BLaER1 treated with 17β-estradiol and CSF1 and Interleukin-3, amounts not matched to agents 10 nM and 100 nM (cell line): ENCODE data around the gene OTUB2.

Experiments
- H3K27ac ChIP-seq, 11 experiments: shearing (Covaris generic); formaldehyde crosslinking; 2 replicates each; pipeline ENCODE4 v1.8.1; 2022
- H3K27me3 ChIP-seq, 11 experiments: shearing (Covaris generic); formaldehyde crosslinking; 2 replicates each; pipeline ENCODE4 v1.8.1; 2022
- H3K36me3 ChIP-seq, 11 experiments: shearing (Covaris generic); formaldehyde crosslinking; 2 replicates each; pipeline ENCODE4 v1.8.1; 2022
- H3K4me1 ChIP-seq, 10 experiments: shearing (Covaris generic); formaldehyde crosslinking; 2 replicates each; pipeline ENCODE4 v1.8.1; 2022
- H3K4me2 ChIP-seq, 11 experiments: shearing (Covaris generic); formaldehyde crosslinking; 2 replicates each; pipeline ENCODE4 v1.8.1; 2022
- H3K4me3 ChIP-seq, 10 experiments: shearing (Covaris generic); formaldehyde crosslinking; 2 replicates each; pipeline ENCODE4 v1.8.1; 2022
- H3K9ac ChIP-seq, 11 experiments: shearing (Covaris generic); formaldehyde crosslinking; 2 replicates each; pipeline ENCODE4 v1.8.1; 2022
- H3K9me3 ChIP-seq, 11 experiments: shearing (Covaris generic); formaldehyde crosslinking; replicated peaks in 1 of 11; 2 replicates each; pipeline ENCODE4 v1.8.1; 2022
- H4K20me1 ChIP-seq, 11 experiments: shearing (Covaris generic); formaldehyde crosslinking; 2 replicates each; pipeline ENCODE4 v1.8.1; 2022
- Cebpa-rat ChIP-seq, 11 experiments: shearing (Covaris generic); IDR thresholded peaks; 2 replicates each; pipeline ENCODE4 v1.8.1; 2022

OTUB2 gene

DNA sequence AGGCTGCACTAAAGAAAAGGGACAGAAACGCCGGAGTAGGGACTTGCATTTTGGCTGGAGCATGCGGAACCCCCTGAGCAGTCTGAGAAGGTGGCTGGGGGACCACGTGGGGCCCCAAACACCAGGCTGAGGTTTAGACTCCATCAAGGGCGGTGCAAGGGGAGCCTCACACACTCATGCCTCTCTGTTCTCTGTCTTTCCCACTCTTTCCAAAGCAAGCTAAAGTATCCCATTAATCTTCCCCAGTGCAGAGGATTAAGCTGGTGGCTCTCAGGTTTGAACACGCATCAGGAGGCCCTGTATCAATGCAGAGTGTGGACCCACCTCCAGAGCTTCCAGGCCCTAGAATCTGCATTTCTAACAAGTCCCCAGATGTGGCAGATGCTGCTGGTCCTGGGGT lies 15.5 kb upstream of the OTUB2 start:
- peak overlapping the region in 9 of 11 experiments; percentile 71 to 84 (median 75); a peak in 17 of 22 replicates for H3K4me2 ChIP-seq
- no peaks in the 10 kb centered on the region for H4K20me1 ChIP-seq

DNA sequence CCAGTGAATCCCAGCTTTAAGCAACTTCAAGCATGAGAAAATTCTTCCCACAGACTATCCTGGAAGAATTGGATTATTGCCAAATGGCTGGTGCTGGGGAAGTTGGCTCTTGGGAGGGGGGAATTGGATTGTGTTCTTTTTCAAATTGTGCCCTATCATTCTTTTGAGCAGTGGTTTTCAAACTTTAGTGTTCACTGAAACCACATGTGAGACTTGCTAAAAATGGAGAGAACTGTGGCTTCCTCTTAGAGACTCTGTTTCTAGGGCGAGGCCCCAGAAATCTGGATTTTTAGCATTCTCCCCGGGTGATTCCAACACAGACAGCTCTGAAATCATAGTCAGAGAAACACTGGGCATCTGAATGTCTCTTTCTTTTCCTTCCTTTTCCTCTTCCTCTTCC lies 14.3 kb upstream of the OTUB2 start:
- Histone ChIP-seq H3K27ac (peak overlapping the region in 7 of 11 experiments; percentile 1 to 57 (median 32); a peak in 7 of 22 replicates), H3K4me1 (peaks cover 16 to 38% (median 34%) of the 10 kb centered on the region in 10 experiments), H3K4me2 (peak overlapping the region; percentile 67 to 84 (median 75)), H3K9ac (peak overlapping the region in 3 of 11 experiments; percentile 4 to 29 (median 16); a peak in 2 of 22 replicates), H3K4me3 (no peak overlapping the region; a peak in 1 of 20 replicates), H3K27me3 (no peaks in the 10 kb centered on the region), H3K9me3 (no peaks in the 10 kb centered on the region), H3K36me3 (no peaks in the 10 kb centered on the region), H4K20me1 (no peaks in the 10 kb centered on the region)
- no peak for TF ChIP-seq Cebpa-rat (IDR thresholded peaks at IDR 0.05)

More for the DNA sequence above, 15.5 kb upstream of the OTUB2 start:
- H3K9me3 ChIP-seq = no peaks in the 10 kb centered on the region
- H3K27me3 ChIP-seq = no peaks in the 10 kb centered on the region
- no peak overlapping the region for H3K27ac ChIP-seq
- no peak overlapping the region for H3K9ac ChIP-seq
- peaks cover 16 to 38% (median 34%) of the 10 kb centered on the region in 10 experiments for H3K4me1 ChIP-seq
- TF ChIP-seq Cebpa-rat (IDR thresholded peaks at IDR 0.05) = no peak
- no peaks in the 10 kb centered on the region for H3K36me3 ChIP-seq
- no peak overlapping the region for H3K4me3 ChIP-seq

DNA sequence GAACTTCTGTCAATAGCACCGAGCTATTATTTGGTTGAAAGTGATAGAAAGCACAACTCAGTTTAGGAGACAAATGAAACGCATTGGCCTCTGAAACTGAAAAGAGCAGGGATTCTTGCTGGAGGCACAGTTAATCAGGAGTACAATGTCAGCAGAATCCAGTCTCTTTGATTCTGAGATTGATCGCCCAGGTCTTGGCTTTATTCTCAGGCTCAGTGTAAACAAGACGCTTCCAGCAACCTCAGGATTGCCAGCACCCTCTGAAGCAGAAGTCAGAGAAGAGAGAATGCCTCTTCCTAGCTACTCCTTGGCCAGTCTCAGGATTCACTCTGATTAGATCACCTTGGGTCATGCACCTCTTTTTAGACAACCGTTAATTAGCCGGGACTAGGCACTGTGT lies 11.8 kb upstream of the OTUB2 start:
- no peak overlapping the region for H3K9ac ChIP-seq
- H4K20me1 ChIP-seq = no peaks in the 10 kb centered on the region
- H3K27ac ChIP-seq = no peak overlapping the region
- H3K27me3 ChIP-seq = no peaks in the 10 kb centered on the region
- peaks cover 16 to 33% (median 31%) of the 10 kb centered on the region in 10 experiments for H3K4me1 ChIP-seq
- no peak overlapping the region for H3K4me2 ChIP-seq
- H3K4me3 ChIP-seq = no peak overlapping the region
- TF ChIP-seq Cebpa-rat (IDR thresholded peaks at IDR 0.05) = no peak
- H3K36me3 ChIP-seq = no peaks in the 10 kb centered on the region
- H3K9me3 ChIP-seq = no peaks in the 10 kb centered on the region

DNA sequence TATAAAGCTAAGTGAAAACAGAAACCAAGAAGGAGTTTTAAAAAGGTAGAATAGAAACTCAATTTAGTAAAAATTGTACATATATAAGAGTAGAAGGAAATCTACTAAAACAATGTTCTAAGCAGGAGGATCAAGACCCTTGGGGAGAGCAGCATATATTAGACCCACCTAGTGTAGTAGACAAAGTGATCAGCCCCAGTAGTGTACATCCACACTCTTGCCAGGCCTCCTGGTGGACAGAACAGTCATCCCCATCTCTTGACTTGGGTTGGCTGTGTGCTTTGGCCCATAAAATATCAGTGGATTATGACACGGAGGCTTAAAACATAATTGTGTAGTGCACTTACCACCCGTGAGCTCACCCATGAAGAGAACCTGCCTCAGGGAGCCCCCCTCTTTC lies 10.9 kb upstream of the OTUB2 start:
- Histone ChIP-seq H3K36me3 (no peaks in the 10 kb centered on the region), H3K9me3 (no peaks in the 10 kb centered on the region), H3K4me3 (no peak overlapping the region), H3K4me1 (peaks cover 10 to 25% (median 23%) of the 10 kb centered on the region in 10 experiments), H4K20me1 (no peaks in the 10 kb centered on the region), H3K27me3 (no peaks in the 10 kb centered on the region), H3K4me2 (no peak overlapping the region), H3K27ac (no peak overlapping the region), H3K9ac (no peak overlapping the region)
- no peak for TF ChIP-seq Cebpa-rat (IDR thresholded peaks at IDR 0.05)

DNA sequence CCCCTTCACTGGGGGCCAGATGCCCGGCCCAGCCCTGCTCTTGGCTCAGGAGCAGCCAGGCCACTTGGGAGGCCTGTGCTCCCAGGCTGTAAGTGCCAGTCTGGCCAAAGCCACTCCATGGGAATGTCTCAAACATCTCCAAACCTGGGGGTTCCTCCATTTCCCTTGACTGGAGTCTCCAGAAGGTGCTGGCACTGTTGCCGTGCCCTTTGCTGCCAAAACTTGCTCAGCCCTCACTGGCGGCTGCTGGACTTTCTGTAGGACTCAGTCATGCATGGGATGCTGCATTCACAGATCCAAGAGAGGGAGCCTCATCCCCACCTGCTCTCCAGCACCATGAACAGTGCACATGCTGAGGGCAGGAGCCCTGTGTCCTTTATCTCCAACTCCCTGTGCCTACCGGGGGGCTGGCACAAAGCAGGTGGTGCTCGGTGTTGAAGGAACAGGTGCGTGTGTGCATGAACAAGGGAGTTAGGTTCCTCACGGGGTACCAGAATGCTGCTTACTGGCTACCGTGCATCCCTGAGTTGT lies 9.6 kb upstream of the OTUB2 start:
- TF ChIP-seq Cebpa-rat (IDR thresholded peaks at IDR 0.05) = no peak
- Histone ChIP-seq H3K9ac (no peak overlapping the region), H3K4me3 (no peak overlapping the region), H4K20me1 (peaks cover 0 to 8% (median 0%) of the 10 kb centered on the region in 11 experiments; a peak in 1 of 22 replicates), H3K27me3 (no peaks in the 10 kb centered on the region), H3K27ac (no peak overlapping the region), H3K36me3 (no peaks in the 10 kb centered on the region), H3K4me1 (peaks cover 14 to 21% (median 16%) of the 10 kb centered on the region in 10 experiments), H3K4me2 (no peak overlapping the region), H3K9me3 (no peaks in the 10 kb centered on the region)

DNA sequence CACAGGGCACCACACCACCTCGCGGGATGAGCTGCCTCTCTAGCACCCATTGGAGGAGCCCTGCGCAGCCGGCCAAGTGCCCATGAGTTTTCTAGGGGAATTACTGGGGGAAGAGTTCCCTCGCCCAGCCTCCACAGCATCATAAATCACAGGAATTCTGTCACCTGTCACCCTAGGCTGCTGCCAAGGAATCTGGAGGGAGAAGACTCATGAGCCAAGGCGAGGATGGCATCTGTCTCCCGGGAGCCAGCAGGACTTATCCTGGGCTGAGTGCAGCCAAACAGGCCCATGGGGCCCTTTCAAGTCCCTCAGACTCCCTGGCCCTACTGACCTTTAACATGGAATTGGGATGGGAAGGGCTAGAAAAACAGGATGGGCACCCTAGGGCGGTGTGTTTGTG lies 7.8 kb upstream of the OTUB2 start:
- TF ChIP-seq Cebpa-rat (IDR thresholded peaks at IDR 0.05) = no peak
- no peaks in the 10 kb centered on the region for H3K36me3 ChIP-seq
- H4K20me1 ChIP-seq = peaks cover 0 to 10% (median 0%) of the 10 kb centered on the region in 11 experiments; a peak in 2 of 22 replicates
- H3K9ac ChIP-seq = no peak overlapping the region
- H3K27ac ChIP-seq = no peak overlapping the region
- H3K4me3 ChIP-seq = no peak overlapping the region
- peaks cover 21 to 30% (median 23%) of the 10 kb centered on the region in 10 experiments for H3K4me1 ChIP-seq
- no peak overlapping the region for H3K4me2 ChIP-seq
- H3K27me3 ChIP-seq = no peaks in the 10 kb centered on the region
- no peaks in the 10 kb centered on the region for H3K9me3 ChIP-seq

DNA sequence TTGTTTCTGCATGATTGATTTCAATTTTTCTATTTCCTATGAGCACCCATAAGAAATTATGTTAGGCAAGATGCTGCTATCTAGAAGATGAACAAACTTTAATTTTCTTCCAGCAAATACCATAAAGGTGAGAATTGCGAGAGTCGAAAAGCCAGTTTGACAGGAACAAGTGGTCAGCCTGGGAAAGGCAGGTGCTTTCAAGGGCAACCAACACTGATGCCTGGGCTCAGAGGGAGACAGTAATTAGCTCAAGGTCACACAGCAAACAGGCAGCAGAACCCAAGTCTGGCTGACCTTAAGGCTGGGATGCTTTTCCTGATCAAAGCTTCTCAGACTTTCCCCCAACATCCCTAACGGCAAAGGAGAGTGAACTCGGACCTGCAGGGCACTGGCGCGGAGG lies 6.8 kb upstream of the OTUB2 start:
- no peak overlapping the region for H3K27ac ChIP-seq
- peaks cover 0 to 10% (median 0%) of the 10 kb centered on the region in 11 experiments; a peak in 2 of 22 replicates for H4K20me1 ChIP-seq
- no peaks in the 10 kb centered on the region; a peak in 1 of 22 replicates for H3K27me3 ChIP-seq
- TF ChIP-seq Cebpa-rat (IDR thresholded peaks at IDR 0.05) = no peak
- H3K4me3 ChIP-seq = no peak overlapping the region
- H3K4me2 ChIP-seq = no peak overlapping the region
- no peaks in the 10 kb centered on the region for H3K9me3 ChIP-seq
- H3K36me3 ChIP-seq = no peaks in the 10 kb centered on the region
- H3K9ac ChIP-seq = no peak overlapping the region
- H3K4me1 ChIP-seq = peaks cover 21 to 32% (median 24%) of the 10 kb centered on the region in 10 experiments

DNA sequence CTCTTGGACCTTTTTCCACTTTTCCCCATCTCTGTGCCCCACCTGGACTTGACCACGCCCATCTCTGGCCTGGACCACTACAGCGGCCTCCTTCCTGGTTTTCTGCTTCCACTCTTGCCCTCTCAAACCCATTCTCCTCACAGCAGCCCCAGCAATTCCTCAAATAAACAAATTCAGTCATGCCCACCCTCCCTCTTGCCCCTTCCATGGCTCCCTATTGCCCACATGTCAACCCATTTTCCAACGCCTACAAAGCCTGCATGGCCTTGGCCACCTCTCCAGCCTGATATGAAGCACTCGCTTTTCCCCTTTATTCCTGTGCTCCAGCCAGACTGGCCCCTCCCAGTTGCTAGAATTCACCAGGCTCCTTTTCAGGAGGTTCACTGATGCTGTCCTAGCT lies 5.9 kb upstream of the OTUB2 start:
- no peaks in the 10 kb centered on the region for H3K9me3 ChIP-seq
- no peaks in the 10 kb centered on the region for H3K36me3 ChIP-seq
- H3K27ac ChIP-seq = no peak overlapping the region
- peaks cover 21 to 32% (median 24%) of the 10 kb centered on the region in 10 experiments for H3K4me1 ChIP-seq
- peak overlapping the region in 2 of 11 experiments; percentile 59 to 66; a peak in 3 of 22 replicates for H3K4me2 ChIP-seq
- no peak overlapping the region for H3K9ac ChIP-seq
- H3K4me3 ChIP-seq = no peak overlapping the region
- TF ChIP-seq Cebpa-rat (IDR thresholded peaks at IDR 0.05) = no peak
- no peaks in the 10 kb centered on the region; a peak in 1 of 22 replicates for H3K27me3 ChIP-seq
- peaks cover 0 to 10% (median 0%) of the 10 kb centered on the region in 11 experiments; a peak in 2 of 22 replicates for H4K20me1 ChIP-seq

DNA sequence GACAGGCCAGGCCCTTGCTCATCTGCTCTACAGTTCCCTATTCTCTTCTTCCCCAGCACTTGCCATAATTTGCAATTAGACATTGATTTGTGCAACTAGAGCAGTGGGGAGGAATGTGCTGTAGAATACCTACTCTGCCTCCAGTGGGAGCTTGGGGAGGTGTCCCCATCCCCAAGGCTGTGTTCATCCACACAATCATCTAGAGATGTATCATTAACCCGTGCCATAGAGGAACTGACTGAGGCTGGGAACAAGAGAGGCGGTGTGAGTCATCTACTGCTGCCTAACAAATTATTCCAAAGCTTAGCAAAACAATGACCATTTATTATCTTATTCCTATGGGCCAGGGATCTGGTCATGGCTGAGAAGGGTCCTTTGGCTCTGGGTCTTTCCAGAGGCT lies 5.1 kb upstream of the OTUB2 start:
- H4K20me1 ChIP-seq = peaks cover 0 to 10% (median 0%) of the 10 kb centered on the region in 11 experiments; a peak in 2 of 22 replicates
- H3K27ac ChIP-seq = peak overlapping the region in 1 of 11 experiments; percentile 47; a peak in 3 of 22 replicates

More for the DNA sequence above, 5.1 kb upstream of the OTUB2 start:
- H3K9ac ChIP-seq = no peak overlapping the region
- H3K4me2 ChIP-seq = peak overlapping the region; percentile 53 to 73 (median 61); a peak in 21 of 22 replicates
- no peak overlapping the region for H3K4me3 ChIP-seq
- no peak for TF ChIP-seq Cebpa-rat (IDR thresholded peaks at IDR 0.05)
- no peaks in the 10 kb centered on the region for H3K36me3 ChIP-seq
- H3K27me3 ChIP-seq = no peaks in the 10 kb centered on the region; a peak in 1 of 22 replicates
- peaks cover 21 to 32% (median 25%) of the 10 kb centered on the region in 10 experiments for H3K4me1 ChIP-seq
- no peaks in the 10 kb centered on the region for H3K9me3 ChIP-seq
